Muscle of leg (tissue), 11 donors: ENCODE results near the gene TRIM2. TPM values are rescaled to one million over a fixed set of nuclear protein-coding genes. Genes with fewer than 3 reads are reported as not detected.

Experiments
- DNase-seq: peaks from one replicate; pipeline ENCODE4 v3.0.0; 2013
- H3K27ac ChIP-seq: one replicate; pipeline ENCODE4 v1.5.1; 2013; ENCODE audit warnings: mild to moderate bottlenecking, low read length, control low read depth
- H3K27me3 ChIP-seq: one replicate; pipeline ENCODE4 v1.6.1; 2013; ENCODE audit warnings: low read length; ENCODE audit not compliant: control insufficient read depth, insufficient read depth
- H3K36me3 ChIP-seq: one replicate; pipeline ENCODE4 v1.6.1; 2013; ENCODE audit warnings: low read length; ENCODE audit not compliant: control insufficient read depth, insufficient read depth
- H3K4me1 ChIP-seq: one replicate; pipeline ENCODE4 v1.6.1; 2013; ENCODE audit warnings: low read length; ENCODE audit not compliant: control insufficient read depth, insufficient read depth
- H3K4me3 ChIP-seq: one replicate; pipeline ENCODE4 v1.5.1; 2013; ENCODE audit warnings: low read length, control low read depth
- H3K9me3 ChIP-seq: replicated peaks from 2 replicates; pipeline ENCODE4 v1.6.1; 2013; ENCODE audit warnings: low read depth, low read length; ENCODE audit not compliant: control insufficient read depth
- WGBS: methylation state at CpG from one replicate; pipeline ENCODE4 v1.1.5; 2013; ENCODE audit warnings: missing lambda C conversion rate; ENCODE audit not compliant: insufficient coverage; 5-methylcytosine and 5-hydroxymethylcytosine counted together
- polyA plus RNA-seq, 8 donors: library from polyadenylated mRNA; unstranded; fragments of 120-200 nt; gene quantifications; one replicate each; pipeline versions ENCODE4 v1.2.1 to v1.2.3, GENCODE V29; 2013; ENCODE audit warnings: inconsistent platforms in 1 of 8, low replicate concordance in 1 of 8; ENCODE audit not compliant: insufficient read length in 8 of 8, insufficient read depth in 1 of 8
- total RNA-seq: library from RNA; stranded (reverse); fragments of 120-200 nt; gene quantifications from one replicate; pipeline ENCODE4 v1.2.4, GENCODE V29; 2013

TRIM2 gene
- total and polyA plus RNA-seq, 9 donors: 13.7 to 32.8 (median 21.1) TPM

- WGBS: no CpG with 5 or more reads among the region's 5 CpGs
- Histone ChIP-seq H3K27me3 (no peaks in the 10 kb centered on the region), H3K9me3 (no peaks in the 10 kb centered on the region), H3K4me3 (no peak overlapping the region), H3K27ac (no peak overlapping the region), H3K36me3 (no peaks in the 10 kb centered on the region), H3K4me1 (no peaks in the 10 kb centered on the region)
- DNase-seq: peak; percentile 50
Observed at GRCh38 chr4:153166716-153167501, 37.3 kb upstream of the TRIM2 start.

- no peak overlapping the region for H3K27ac ChIP-seq
- 70% methylated on average over 5 of the region's 8 CpGs for WGBS
- no peaks in the 10 kb centered on the region for H3K36me3 ChIP-seq
- H3K4me3 ChIP-seq: no peak overlapping the region
- DNase-seq: no peak
- no peaks in the 10 kb centered on the region for H3K9me3 ChIP-seq
- H3K4me1 ChIP-seq: no peaks in the 10 kb centered on the region
- no peaks in the 10 kb centered on the region for H3K27me3 ChIP-seq
Observed at GRCh38 chr4:153169776-153170175, 34.5 kb upstream of the TRIM2 start.

- WGBS: no CpG with 5 or more reads among the region's 2 CpGs
Observed at GRCh38 chr4:153170407-153170806, 33.8 kb upstream of the TRIM2 start.

GRCh38 chr4:153174821-153175567, 29.2 kb upstream of the TRIM2 start:
- H3K27me3 ChIP-seq: no peaks in the 10 kb centered on the region
- no peaks in the 10 kb centered on the region for H3K4me1 ChIP-seq
- no peak overlapping the region for H3K4me3 ChIP-seq
- 94% methylated on average over 17 of the region's 22 CpGs for WGBS
- H3K9me3 ChIP-seq: no peaks in the 10 kb centered on the region
- no peaks in the 10 kb centered on the region for H3K36me3 ChIP-seq
- no peak for DNase-seq
- H3K27ac ChIP-seq: no peak overlapping the region

More at GRCh38 chr4:153170407-153170806, 33.8 kb upstream of the TRIM2 start:
- no peak for DNase-seq
- Histone ChIP-seq H3K9me3 (no peaks in the 10 kb centered on the region), H3K4me3 (no peak overlapping the region), H3K27ac (no peak overlapping the region), H3K36me3 (no peaks in the 10 kb centered on the region), H3K27me3 (no peaks in the 10 kb centered on the region), H3K4me1 (no peaks in the 10 kb centered on the region)

GRCh38 chr4:153176938-153177337, 27.3 kb upstream of the TRIM2 start:
- Histone ChIP-seq H3K27ac (no peak overlapping the region), H3K9me3 (no peaks in the 10 kb centered on the region), H3K4me1 (no peaks in the 10 kb centered on the region), H3K36me3 (no peaks in the 10 kb centered on the region), H3K4me3 (no peak overlapping the region), H3K27me3 (no peaks in the 10 kb centered on the region)
- DNase-seq: no peak
- 78% methylated on average over 2 of the region's 3 CpGs for WGBS

- no peak overlapping the region for H3K27ac ChIP-seq
- no peaks in the 10 kb centered on the region for H3K36me3 ChIP-seq
- H3K9me3 ChIP-seq: no peaks in the 10 kb centered on the region
- no peak for DNase-seq
- H3K4me1 ChIP-seq: no peaks in the 10 kb centered on the region
- 72% methylated on average over 4 of the region's 7 CpGs for WGBS
- H3K27me3 ChIP-seq: no peaks in the 10 kb centered on the region
- no peak overlapping the region for H3K4me3 ChIP-seq
Observed at GRCh38 chr4:153177841-153178240, 26.4 kb upstream of the TRIM2 start.

- Histone ChIP-seq H3K36me3 (no peaks in the 10 kb centered on the region), H3K9me3 (no peaks in the 10 kb centered on the region), H3K27ac (no peak overlapping the region), H3K27me3 (no peaks in the 10 kb centered on the region), H3K4me1 (no peaks in the 10 kb centered on the region), H3K4me3 (no peak overlapping the region)
- no peak for DNase-seq
Observed at GRCh38 chr4:153179100-153179499, 25.1 kb upstream of the TRIM2 start.

GRCh38 chr4:153181293-153181692, 22.9 kb upstream of the TRIM2 start:
- no peak overlapping the region for H3K4me3 ChIP-seq
- H3K27ac ChIP-seq: no peak overlapping the region
- 85% methylated on average over 4 of the region's 6 CpGs for WGBS
- no peaks in the 10 kb centered on the region for H3K4me1 ChIP-seq
- H3K27me3 ChIP-seq: no peaks in the 10 kb centered on the region
- H3K36me3 ChIP-seq: no peaks in the 10 kb centered on the region
- no peak for DNase-seq
- H3K9me3 ChIP-seq: no peaks in the 10 kb centered on the region

- no peaks in the 10 kb centered on the region for H3K4me1 ChIP-seq
- DNase-seq: no peak
- H3K27me3 ChIP-seq: no peaks in the 10 kb centered on the region
- H3K36me3 ChIP-seq: no peaks in the 10 kb centered on the region
- no peak overlapping the region for H3K27ac ChIP-seq
- 85% methylated on average over 2 of the region's 6 CpGs for WGBS
- H3K4me3 ChIP-seq: no peak overlapping the region
- no peaks in the 10 kb centered on the region for H3K9me3 ChIP-seq
Observed at GRCh38 chr4:153181700-153182099, 22.5 kb upstream of the TRIM2 start.

- no peak overlapping the region for H3K27ac ChIP-seq
- no peaks in the 10 kb centered on the region for H3K9me3 ChIP-seq
- no peaks in the 10 kb centered on the region for H3K4me1 ChIP-seq
- DNase-seq: no peak
- no peak overlapping the region for H3K4me3 ChIP-seq
- H3K27me3 ChIP-seq: no peaks in the 10 kb centered on the region
- no peaks in the 10 kb centered on the region for H3K36me3 ChIP-seq
- WGBS: 76% methylated on average over 4 of the region's 4 CpGs
Observed at GRCh38 chr4:153183146-153183545, 21.1 kb upstream of the TRIM2 start.
